ENCODE measurements around the gene CCM2.

The CCM2 gene

GRCh38 chr7:45000093-45001032, at the start of gene CCM2:
TSS of gene CCM2 (plus strand) at chr7:45000201. CDS start at chr7:45000334, 133 bp downstream.
- peak; percentile 54 for DNase-seq (ENCODE audit: low spot score)

DNA sequence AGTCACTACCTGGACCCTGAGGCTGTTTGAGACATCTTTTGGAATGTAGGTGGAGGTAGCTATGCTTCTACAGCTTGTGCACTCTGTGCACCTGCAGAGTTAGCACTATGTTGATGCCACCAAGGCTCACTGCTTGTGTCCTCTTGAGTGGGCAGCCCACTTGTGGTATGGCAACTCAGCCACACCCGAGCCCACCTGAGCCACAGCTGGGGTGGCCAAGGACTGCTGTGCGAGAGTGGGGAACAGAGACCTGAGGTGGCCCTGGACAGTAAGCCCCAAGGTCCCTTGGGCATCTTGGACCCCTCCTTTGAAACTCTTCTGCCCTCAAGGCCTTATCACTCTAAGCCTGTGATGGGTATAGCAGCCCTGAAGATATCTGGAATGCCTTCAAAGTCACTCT, 46.8 kb upstream of the CCM2 start:
- DNase-seq (ENCODE audit: low spot score), result no peak

- no peak for DNase-seq (ENCODE audit: low spot score)
Observed at GRCh38 chr7:44955733-44956132, 44.3 kb upstream of the CCM2 start.

- DNase-seq (ENCODE audit: low spot score), result no peak
Observed at GRCh38 chr7:44956157-44956766, 43.7 kb upstream of the CCM2 start.

DNA sequence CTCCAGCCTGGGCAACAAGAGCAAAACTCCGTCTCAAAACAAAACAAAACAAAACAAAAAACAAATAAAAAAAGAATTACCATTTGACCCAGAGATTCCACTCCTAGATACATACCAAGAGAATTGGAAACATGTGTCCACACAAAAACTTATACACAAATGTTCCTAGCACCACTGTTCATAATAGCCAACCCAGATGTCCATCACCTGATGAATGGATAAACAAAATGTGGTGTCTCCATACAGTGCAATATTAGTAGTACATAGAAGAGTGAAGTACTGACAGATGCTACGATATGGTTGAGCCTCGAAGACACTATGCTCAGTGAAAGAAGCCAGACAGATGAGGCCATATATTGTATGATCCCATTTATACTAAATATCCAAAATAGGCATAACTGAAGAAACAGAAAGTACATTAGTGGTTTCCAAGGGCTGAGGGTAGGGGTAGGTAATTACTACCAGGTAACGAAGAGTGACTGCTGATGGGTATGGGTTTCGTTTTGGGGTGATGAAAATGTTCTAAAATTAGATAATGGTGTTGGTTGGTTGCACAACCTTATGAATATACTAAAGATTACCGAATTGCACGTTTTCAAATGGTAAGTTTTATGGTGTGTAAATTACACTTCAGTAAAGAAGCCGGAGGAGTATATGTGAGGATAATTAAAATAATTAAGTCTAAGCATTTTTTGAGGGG, 41.2 kb upstream of the CCM2 start:
- no peak for DNase-seq (ENCODE audit: low spot score)

GRCh38 chr7:44959433-44959951, 40.5 kb upstream of the CCM2 start:
- DNase-seq (ENCODE audit: low spot score), result no peak

- DNase-seq (ENCODE audit: low spot score), result no peak
Observed at GRCh38 chr7:44960011-44960580, 39.9 kb upstream of the CCM2 start.

DNA sequence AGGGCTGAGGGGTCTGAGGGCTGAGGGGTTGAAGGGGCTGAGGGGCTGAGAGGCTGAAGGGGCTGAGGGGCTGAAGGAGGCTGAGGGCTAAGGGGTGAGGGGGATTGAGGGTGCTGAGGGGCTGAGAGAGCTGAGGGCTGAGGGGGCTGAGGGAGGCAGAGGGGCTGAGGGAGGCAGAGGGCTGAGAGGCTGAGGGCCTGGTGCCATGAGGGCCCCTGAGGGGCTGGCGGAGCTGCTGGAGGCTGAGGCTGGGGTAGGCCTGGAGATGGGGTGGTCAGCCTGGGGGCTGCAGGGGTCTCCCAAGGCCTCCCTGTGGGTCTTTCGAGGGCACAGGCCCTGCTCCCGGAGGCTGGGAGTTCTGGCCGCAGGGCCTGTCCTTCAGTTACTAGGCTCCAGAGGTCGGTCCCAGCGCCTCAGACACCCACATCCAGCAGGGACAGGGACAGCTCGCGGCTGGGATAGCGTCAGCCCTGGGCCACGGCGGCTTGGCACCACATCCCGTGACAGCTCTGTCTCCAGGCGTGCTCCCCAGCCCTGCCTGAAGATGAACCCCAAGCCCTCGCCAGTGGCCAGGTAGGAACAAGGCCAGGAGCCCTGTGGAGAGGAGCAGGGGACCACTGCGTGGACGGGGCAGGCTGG, 38.0 kb upstream of the CCM2 start:
- no peak for DNase-seq (ENCODE audit: low spot score)

- DNase-seq (ENCODE audit: low spot score), result peak; percentile 75
Observed at GRCh38 chr7:44962483-44963251, 37.3 kb upstream of the CCM2 start.

GRCh38 chr7:44963364-44964290, 36.4 kb upstream of the CCM2 start:
- DNase-seq (ENCODE audit: low spot score), result no peak

DNA sequence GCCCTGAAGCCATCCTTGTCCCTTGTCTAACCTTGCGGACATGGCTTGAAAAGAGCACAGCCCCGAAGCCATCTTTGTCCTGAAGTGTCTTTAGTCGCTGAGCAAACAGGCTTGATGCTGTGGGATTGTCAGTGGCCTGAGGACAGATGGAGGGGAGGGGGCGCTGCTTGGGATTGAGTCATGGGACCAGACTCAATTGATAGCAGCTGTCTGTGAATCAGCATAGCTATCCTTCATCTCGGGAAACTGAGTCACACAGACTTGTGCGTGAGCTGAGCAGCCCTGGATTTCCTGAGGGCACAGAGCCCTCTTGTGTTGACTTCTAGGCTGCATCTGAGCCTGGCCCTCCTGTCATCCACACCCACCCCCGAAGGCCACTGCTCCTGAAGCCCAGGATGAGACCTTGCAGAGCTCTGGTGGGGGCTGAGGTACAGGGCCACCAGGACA, 35.6 kb upstream of the CCM2 start:
- peak; percentile 43 for DNase-seq (ENCODE audit: low spot score)

GRCh38 chr7:44964831-44965440, 35.1 kb upstream of the CCM2 start:
- no peak for DNase-seq (ENCODE audit: low spot score)

- DNase-seq (ENCODE audit: low spot score), result no peak
Observed at GRCh38 chr7:44965441-44965903, 34.5 kb upstream of the CCM2 start.

DNA sequence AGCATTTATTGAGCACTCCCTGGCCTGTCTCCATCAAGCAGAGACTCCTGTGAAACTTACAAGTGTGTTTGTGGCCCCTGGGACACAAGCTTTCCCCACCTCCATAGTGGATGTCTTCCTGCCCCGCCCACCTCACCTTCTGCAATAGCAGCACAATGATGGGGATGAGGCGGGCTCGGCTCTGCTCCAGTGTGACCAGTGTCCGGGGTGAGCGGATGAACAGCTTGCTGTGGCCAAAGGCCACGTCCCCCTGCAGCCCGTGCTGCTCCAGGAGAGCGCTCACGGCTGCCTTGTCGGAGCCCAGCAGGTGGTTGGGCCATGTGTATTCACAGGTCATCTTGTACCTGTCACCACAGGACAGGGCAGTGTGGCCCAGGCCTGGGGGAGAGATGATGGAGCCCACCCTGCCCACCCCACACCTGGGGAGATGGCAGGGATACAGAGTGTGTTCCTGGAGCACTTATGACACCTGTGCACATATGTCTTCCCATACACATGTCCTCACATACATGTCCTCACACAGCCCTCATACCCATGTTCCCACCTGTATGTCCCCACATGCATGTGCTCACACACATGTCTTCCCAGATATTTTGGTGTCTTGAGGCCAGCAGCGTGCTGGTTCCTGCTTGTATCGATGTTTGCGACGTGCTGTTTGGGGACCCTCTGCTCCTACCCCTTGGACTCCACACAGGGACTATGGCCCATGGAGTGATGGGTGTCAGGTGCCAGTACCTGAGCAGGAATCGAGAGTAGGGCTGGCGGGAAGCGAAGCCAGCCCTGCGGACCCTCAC, 33.9 kb upstream of the CCM2 start:
- no peak for DNase-seq (ENCODE audit: low spot score)

DNA sequence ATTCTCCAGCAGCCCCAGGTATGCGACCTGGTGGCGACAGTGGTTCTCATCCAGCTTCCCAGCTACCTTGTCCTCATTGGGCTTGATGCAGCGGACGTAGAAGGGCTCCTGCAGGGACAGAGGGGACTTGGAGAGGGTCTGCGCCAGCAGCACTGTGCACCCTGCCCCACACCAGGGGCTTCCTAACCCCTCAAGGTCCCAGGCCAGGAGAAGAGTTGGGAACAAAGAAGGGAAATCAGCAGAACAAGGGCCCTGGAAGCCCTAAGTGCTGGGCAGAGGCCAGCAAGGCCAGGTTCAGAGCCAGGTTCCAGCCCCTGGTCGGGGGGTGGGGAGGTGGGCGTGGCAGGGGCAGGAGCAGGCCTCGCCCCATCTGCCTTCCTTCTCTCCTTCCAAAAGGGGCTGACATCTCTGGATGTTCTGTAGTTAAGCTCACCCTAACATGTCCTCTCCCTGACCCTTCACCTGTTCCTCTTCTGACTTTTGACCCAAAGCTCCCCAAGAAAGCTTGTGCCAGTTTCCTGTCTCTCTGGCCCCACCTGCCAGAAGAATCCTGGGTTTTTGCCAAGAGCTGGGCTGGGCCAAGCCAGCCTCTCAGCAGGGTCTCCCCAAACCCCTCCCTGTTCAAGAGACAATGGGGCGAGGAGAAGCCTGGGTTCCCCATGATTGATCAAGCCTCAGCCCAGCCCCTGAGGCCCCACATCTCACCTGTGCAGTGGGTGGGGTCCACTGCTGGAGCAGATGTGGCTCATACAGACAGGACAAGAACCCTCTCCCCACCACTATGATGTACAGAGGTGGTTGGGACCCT, 33.1 kb upstream of the CCM2 start:
- DNase-seq (ENCODE audit: low spot score), result no peak

GRCh38 chr7:44967571-44968446, 32.2 kb upstream of the CCM2 start:
- DNase-seq (ENCODE audit: low spot score), result no peak

Data from hepatic stellate cell (primary cell).